Anterior cingulate cortex (tissue), 58 donors: ENCODE data around the gene FKBP5.
"Not testable (repeated sequence)": the region's sequence is repeated elsewhere in the genome, so short reads cannot be mapped to it uniquely, and the experiment has no call there.

Source experiments
- DNase-seq, 58 donors: peaks; one replicate each; lab custom pipeline; 2025; lab: John Stamatoyannopoulos, UW

Gene FKBP5

DNA sequence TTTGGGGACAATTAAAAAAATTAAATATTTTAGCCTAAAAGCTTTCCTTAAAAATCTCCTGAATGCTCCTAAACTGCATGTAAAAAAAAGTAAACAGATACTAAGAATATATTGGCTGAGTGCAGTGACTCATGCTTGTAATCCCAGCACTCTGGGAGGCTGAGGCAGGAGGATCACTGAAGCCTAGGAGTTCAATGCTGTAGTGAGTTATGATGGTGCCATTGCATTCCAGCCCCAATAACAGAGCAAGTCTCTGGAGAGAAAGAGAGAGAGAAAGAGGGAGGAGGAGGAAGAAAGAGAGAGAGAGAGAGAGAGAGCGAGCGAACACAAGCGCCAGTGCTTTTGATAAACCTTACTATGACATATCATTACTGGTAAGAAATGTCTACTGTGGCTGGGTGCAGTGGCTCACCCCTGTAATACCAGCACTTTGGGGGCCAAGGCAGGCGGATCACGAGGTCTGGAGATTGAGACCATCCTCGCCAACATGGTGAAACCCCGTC lies 58.8 kb downstream of the FKBP5 start:
- no peak for DNase-seq

DNA sequence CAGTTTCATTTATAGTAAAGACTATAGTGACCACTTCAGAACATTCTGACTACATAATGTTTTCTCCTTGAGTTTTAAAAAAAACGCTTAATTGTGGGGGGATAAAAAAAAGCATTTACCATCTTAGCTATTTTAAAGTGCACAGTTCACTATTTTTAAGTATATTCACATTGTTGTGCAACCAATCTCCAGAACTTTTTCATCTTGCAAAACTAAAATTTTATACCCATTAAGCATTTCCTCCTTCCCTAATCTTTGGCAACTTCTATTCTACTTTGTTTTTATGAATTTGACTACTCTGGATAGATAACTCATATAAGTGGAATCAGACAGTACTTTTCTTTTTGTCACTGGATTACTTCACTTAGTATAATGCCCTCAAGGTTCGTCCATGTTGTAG lies 62.3 kb downstream of the FKBP5 start:
- no peak for DNase-seq

DNA sequence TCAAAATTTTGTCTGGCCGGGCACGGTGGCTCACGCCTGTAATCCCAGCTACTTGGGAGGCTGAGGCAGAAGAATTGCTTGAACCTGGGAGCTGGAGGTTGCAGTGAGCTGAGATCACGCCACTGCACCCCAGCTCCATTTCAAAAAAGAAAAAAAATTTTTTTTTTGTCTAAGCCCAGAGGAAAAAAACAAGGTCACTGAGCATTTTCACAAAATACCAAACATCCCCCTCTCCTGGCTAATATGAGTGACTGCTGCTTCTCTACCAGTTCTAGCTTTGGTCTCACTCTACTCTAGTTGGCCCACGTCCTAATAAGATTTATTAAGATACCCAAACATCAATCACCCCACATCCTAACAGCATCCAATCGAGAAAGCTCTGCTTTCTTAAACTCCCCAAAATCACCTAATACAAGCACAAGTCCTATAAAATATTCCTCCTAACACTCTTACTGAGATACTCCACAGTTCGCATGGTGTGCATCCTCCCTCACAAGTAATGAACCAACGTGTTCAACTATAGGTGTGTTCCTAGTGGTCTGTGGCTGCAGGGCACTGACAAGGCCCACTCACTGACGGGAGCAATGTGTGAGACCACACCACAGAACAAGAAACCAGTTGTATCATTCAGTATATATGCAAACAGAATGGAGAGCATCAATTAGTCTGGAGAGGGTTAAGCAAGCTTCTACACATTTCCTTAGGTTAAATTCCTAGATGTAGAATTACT lies 64.2 kb downstream of the FKBP5 start:
- DNase-seq: no peak

DNA sequence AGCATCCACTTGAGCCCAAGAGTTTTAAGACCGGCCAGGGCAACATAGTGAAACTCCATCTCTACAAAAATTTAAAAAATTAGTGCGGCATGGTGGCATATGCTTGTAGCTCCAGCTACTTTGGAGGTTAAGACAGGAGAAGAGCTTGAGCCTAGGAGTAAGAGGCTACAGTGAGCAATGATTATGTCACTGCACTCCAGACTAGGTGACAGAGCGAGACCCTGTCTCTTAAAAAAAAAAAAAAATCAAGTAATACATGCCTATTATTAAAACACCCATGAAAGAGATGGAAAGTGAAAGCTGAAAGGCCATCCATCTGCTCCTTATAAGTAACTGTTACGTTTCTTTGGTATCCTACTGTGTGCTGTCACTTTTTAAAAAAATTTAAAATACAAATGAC lies 66.4 kb downstream of the FKBP5 start:
- no peak for DNase-seq

DNA sequence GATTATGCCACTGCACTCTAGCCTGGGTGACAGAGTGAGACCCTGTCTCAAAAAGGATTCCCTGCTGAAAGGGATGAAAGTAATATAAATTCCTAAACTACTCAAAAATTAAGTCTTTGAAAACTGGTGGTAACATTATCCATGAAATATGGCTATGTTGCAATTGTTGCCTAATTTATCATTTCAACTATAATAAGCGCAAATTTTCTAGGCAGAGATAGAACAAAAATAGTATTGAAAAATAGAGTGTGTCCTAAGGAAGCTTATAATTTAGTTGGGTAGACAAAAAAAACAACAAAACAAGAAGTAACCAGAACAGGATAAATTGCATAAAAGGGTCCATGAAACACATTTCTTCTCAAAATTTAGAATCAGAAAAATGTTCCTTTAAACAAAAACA lies 68.0 kb downstream of the FKBP5 start:
- DNase-seq: no peak

DNA sequence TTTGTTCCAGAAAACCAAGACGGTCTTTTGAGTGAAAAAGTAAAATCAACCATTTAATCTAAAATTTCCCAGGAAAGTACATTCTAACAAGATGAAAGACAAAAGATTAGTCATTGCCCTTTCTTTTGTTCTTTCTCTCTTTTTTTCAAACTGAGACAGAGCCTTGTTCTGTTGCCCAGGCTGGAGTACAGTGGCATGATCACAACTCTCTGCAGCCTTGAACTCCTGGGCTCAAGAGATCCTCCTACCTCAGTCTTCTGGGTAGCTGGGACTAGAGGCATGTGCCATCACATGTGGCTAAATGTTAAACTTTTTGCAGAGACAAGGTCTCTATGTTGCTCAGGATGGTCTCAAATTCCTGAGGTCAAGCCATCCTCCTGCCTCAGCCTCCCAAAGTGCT lies 75.0 kb downstream of the FKBP5 start:
- DNase-seq: no peak

DNA sequence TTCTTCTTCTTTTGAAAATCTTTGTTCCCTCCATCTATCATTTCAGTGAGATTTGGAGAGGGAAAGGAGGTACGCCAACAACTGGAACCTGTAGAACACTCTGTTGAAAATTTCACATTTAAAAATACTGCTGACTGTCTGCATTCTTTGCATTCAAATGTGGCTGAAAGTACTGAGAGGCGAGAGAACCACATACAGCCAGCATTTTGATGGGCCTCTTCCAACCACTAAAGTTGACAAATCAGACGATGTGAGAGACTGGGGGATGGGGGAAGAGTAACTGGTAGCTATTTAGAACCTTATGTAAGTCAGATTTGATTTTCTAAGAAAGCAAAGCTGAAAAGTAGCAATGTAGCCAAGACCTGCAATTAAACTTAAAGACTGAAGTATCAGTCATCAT lies 77.5 kb downstream of the FKBP5 start:
- no peak for DNase-seq

DNA sequence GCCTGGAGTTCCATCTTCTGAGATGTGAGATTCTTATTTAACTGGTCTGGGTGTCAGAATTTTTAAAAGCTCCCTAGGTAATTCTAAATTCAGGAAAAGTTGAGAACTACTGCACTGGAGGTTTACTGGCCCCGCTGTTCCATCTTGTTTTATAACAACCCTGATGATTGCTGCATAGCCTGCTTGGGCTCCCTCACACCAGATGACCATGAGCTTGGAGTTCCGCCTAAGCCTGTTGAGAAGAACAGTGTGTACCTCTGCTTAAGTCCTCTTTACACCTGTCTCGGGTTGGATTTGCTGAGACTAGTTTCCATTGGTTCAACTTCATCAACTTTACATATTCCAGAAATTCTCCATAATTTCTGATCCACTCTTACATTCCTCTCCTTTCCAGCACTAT lies 77.9 kb downstream of the FKBP5 start:
- DNase-seq: no peak

DNA sequence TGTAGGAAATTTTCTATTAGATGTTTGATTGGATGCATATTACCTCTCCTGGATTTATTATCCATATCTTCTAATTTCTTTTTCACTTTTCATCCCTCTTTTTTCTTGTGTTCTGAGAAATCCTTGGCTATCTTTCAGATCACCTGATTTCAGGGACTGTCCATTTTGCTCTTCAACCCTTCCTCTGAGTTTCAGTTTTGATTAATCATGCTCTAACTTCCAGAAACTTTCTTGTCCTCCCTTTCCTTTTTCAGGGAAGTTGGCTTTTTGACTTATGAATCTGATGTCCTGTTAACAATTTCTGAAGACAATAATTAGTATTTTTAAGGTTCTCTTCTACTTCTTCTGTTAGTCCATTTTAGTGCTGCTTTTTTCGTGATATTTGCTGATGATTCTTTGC lies 79.1 kb downstream of the FKBP5 start:
- DNase-seq: no peak

DNA sequence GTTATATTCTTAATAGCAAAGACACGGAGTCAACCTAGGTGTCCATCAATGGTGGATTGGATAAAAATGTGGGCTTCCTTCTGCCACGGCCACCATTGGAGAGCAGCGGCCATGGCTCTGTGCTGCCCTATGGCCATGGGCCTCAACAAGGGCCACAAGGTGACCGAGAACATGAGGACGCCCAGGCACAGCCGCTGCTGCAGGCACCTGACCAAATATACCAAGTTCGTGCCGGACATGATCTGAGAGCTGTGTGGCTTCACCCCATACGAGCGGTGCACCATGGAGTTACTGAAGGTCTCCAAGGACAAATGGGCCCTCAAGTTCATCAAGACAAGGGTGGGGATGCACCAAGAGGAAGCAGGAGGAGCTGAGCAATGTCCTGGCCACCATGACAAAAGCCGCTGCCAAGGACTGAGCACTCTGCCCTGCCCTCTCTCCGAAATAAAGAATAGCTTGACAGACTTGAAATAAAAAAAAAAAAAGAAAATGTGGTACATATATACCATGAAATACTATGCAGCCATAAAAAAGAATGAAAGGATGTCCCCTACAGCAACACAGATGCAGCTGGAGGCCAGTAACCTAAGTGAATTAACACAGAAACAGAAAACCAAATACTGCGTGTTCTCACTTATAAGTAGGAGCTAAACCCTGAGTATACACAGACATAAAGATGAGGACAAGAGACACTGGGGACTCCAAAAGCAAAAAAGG lies 81.0 kb downstream of the FKBP5 start:
- no peak for DNase-seq

DNA sequence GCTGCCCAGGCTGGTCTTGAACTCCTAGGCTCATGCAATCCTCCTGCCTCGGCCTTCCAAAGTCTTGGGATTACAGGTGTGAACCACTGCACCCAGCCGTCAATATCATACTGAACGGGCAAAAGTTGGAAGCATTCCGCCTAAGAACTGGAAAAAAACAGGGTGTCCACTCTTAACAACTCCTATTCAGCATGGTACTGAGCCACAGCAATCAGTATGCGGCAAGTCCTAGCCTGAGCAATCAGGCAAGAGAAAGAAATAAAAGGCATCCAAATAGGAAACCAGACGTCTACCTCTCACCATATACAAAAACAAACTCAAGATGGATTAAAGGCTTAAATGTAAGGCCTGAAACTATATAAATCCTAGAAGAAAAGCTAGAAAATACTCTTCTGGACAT lies 83.1 kb downstream of the FKBP5 start:
- DNase-seq: no peak

DNA sequence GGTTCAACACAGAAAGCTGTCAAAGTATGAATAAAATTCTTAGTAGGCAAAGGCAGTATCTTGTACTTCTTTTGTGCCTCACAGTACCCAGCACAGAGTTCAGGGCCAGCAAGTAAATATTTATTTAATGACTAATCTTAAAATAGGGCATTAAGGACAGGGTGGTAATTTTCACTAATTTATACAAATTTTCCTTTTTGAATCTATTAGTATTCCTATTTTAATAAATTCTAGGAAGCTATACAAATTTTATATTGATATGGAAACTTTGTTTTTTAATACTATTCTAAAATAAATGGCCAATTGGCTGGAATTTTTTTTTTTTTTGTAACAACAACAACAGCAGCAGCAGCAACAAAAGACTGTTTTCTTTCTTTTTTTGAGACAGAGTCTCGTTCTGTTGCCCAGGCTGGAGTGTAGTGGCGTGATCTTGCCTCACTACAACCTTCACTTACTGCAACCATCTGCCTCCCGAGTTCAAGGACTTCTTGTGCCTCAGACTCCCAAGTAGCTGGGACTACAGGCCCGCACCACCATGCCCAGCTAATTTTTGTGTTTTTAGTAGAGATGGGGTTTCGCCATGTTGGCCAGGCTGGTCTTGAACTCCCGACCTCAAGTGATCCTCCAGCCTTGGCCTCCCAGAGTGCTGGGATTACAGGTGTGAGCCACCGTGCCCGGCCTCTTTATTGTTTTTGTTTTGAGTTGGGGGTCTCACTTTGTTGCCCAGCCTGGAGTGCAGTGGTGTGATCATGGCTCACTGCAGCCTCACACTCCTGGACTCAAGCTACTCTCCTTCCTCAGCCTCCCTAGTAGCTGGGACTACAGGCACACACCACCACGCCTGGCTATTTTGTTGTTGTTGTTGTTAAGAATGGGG lies 85.2 kb downstream of the FKBP5 start:
- DNase-seq: no peak

DNA sequence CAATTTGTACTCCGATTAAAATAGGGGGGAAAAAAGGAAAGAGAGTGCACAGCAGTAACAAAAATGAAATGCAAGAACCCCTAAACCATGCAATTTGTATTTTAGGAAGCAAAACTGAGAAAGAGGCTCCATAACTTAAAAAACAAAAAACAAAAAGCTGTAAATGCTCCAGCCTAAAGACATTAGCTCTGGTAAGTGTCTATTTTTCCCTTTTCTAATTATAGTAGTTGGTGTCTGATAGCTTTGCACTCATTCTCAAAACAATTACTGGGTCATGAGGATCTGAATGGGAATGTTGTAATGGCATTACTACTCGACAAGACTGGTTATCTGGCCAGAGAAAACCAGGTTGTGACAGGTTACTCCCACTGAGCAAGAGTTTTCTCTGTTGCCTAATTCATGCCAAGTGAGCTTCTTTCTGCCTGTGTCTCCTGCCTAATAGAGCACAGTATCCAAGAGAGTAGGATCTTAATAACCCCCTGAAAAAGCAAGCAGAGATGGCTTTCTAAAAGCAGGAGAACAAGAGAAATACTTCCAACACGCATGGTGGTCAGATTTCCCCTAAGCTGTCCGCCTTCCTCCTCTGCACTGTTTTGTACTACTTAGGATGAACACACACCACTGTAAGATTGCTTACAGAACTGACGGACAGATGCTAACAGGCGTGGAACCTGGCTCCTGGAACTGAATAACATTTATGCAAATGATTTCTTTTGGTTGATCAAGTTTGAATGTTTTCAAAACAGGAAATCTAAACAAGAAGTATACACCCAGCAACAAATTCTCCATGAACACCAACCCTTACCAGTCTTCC lies 86.4 kb downstream of the FKBP5 start:
- DNase-seq: peak in 4 of 58 donors; percentile 4 to 43 (median 7)

DNA sequence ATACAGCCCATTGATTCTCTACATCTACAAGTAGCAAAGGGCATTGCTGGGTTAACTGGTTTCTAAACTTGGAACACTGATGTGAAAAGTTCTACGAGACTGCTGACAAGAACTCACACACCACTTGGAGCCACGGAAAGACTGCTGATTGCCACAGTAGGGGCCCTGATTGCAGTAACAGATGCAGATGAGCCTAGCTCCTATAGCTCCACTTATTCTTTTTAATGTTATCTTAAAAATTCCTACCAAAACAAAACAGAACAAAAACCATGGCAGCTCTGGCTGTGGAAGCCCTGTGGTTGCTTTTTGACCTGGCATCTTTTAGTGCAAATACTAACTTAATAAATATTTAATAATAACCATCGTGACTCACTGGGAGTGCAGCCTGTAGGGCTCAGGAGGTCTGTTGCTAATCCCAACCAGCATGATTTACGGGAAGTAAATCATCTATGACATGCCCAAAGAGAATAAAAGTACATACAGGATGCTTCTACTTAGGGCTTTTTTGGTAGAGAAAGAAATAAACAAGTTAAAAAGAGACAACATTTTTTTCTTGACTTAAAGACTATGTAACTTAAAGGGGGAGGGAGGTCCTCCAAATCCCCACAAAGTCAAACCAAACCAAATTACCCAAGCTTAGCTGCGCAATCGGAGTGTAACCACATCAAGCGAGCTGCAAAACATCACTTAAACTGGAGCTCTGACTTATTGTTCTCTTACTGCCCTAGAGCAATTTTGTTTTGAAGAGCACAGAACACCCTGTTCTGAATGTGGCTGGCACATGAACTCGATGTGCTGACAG lies 87.2 kb downstream of the FKBP5 start:
- peak in 27 of 58 donors; percentile 3 to 75 (median 35) for DNase-seq

DNA sequence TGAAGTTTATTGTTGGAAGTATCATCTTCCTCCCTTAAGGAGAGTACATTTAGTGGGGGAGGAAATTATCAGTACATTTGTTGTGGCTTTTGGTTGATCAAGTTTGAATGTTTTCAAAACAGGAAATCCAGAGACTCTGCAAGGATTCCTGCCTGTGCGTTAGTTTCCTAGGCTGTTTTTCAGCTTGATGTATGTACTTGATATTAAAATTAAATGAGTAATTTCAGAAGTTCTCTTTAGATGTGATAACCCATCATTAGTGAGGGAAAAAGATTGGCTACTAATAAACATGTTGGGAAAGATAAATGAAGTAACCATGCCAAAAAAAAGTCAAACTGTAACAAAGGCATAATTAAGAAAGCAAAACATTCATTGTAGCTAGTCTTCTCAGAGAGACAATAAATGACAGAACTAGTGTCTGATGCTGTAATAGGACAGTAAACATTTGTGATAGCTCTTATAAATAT lies 88.0 kb downstream of the FKBP5 start:
- DNase-seq: no peak

DNA sequence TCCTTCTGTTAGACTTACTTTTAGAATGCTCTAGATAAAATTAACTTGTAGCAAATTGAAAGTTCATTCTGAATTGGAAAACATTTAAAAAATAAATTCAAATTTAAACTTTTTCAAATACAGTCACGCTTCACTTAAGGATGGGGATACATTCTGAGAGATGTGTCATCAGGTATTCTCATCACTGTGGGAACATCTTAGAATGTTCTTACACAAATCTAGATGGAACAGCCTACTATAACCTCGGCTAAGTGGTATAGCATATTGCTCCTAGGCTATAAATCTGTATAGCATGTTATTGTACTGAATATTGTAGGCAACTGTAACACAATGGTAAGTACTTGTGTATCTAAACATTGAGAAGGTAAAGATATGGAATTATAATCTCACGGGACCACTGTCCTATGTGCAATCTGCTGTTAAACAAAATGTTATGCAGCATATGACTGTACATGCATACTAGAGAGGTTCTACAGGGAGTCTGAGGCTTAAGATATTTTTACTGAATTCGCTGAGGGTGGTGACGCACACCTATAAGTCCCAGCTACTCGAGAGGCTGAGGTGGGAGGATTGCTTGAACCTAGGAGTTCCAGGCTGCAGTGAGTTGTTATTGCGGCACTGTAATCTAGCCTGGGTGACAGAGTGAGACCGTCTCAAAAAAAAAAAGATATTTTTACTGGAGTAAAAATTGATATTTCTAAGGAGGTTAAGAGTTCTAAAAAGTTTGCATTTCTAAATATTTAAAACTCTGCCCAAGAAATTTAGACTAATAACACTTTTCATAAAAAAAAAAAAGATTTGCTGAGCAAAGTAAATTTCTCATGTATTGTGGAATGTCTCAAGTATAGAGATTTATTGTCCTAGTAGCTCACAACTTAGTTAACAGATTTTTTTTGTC lies 88.7 kb downstream of the FKBP5 start:
- no peak for DNase-seq

DNA sequence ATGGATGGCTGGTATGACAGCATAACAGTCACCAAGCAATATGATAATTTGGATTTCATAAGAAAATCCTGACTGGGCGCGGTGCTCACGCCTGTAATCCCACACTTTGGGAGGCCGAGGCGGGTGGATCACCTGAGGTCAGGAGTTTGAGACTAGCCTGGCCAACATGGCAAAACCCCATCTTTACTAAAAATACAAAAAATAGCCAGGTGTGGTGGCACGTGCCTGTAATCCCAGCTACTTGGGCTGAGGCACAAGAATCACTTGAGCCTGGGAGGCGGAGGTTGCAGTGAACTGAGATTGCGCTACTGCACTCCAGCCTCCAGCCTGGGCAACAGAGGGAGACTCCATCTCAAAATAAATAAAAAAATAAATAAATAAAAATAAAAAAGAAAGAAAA lies 90.1 kb downstream of the FKBP5 start:
- DNase-seq: not testable (repeated sequence)
